Motor neuron (in vitro differentiated cells): Measurements from ENCODE around the gene ZNF320. TPM values are rescaled to one million over a fixed set of nuclear protein-coding genes. Genes with fewer than 3 reads are reported as not detected.
"Not testable (repeated sequence)": the region's sequence is repeated elsewhere in the genome, so short reads cannot be mapped to it uniquely, and the experiment has no call there.

Source experiments
- ATAC-seq, 8 experiments: fragments of 200-7000 bp; cut with Tn5 transposase; replicated peaks in 6 of 8; 2 replicates each; pipeline ENCODE4 v1.8.0; 2021; ENCODE audit warnings: mild to moderate bottlenecking in 8 of 8, moderate library complexity in 8 of 8
- H3K27ac ChIP-seq, 2 donors: fragments of 250-450 bp; sonication (Bioruptor Pico); 2 replicates each; pipeline ENCODE4 v1.9.0; 2021; ENCODE audit warnings: antibody characterized with exemption in 2 of 2, mild to moderate bottlenecking in 2 of 2, moderate library complexity in 1 of 2
- H3K4me1 ChIP-seq, 2 donors: fragments of 250-450 bp; sonication (Bioruptor Pico); replicated peaks in 1 of 2; 2 replicates each; pipeline ENCODE4 v1.6.1; 2021; ENCODE audit warnings: antibody characterized with exemption in 2 of 2, mild to moderate bottlenecking in 2 of 2, moderate library complexity in 1 of 2
- H3K4me3 ChIP-seq, 5 donors: fragments of 250-450 bp; sonication (Bioruptor Pico); 2 replicates each; pipeline ENCODE4 v1.9.0; 2021; ENCODE audit warnings: antibody characterized with exemption in 5 of 5, mild to moderate bottlenecking in 5 of 5, moderate library complexity in 4 of 5
- WGBS, 10 experiments: fragments of 450-650 bp; shearing (Covaris generic); methylation state at CpG; one replicate each; pipeline ENCODE4 v1.0.0; 2022; 5-methylcytosine and 5-hydroxymethylcytosine counted together
- in situ Hi-C, 9 experiments: fragments of 400-800 bp; cut with MboI; loops; one replicate each; pipeline ENCODE4 v1.15.0; 2021; ENCODE audit warnings: low sequenced_read_pairs in 9 of 9, low pct_unique_long_range_greater_than_20kb in 2 of 9; ENCODE audit not compliant: unreplicated experiment in 9 of 9
- total RNA-seq, 8 experiments: library from RNA; unstranded; fragments of 300-600 nt; gene quantifications; 2 replicates each; pipeline versions ENCODE4 v1.2.3 to v1.2.4, GENCODE V29; 2022

The ZNF320 gene
- total RNA-seq: 10 to 100 TPM in 6 of 8 experiments, 1 to 10 TPM in 2; 6.1 to 24.4 (median 14.9) TPM

GRCh38 chr19:52897138-52897935 is at the start of gene ZNF320:
TSS of gene ZNF320 (minus strand) at chr19:52897635. CDS start at chr19:52890255, 7,380 bp downstream.
- Histone ChIP-seq H3K4me3 (peak within 1 kb of the TSS; percentile 59 to 83 (median 68)), H3K4me1 (peaks cover 11 to 19% of the 10 kb centered on the region in 2 donors), H3K27ac (peak within 1 kb of the TSS; percentile 74 to 84)
- peak; percentile 91 to 99 (median 98) for ATAC-seq
- in situ Hi-C loops: no loop called here
- 0 to 10% (median 2%) methylated on average over 1 to 20 of the region's 56 CpGs; no CpG with 5 or more reads in 4 of the 10 experiments for WGBS, 10 experiments

- Histone ChIP-seq H3K4me3 (no peak overlapping the region), H3K4me1 (peaks cover 0 to 9% of the 10 kb centered on the region in 2 donors), H3K27ac (no peak overlapping the region)
- ATAC-seq: peak in 1 of 8 experiments; percentile 8
- in situ Hi-C loops: no loop called here
- 20 to 100% (median 82%) methylated on average over 1 to 8 of the region's 39 CpGs; no CpG with 5 or more reads in 4 of the 10 experiments for WGBS, 10 experiments
These were observed 49.2 kb upstream of the ZNF320 start for GRCh38 chr19:52946322-52947310.

GRCh38 chr19:52945652-52946321 is 48.4 kb upstream of the ZNF320 start:
- Histone ChIP-seq H3K27ac (peak overlapping the region in 1 of 2 donors; percentile 37), H3K4me1 (peaks cover 0 to 9% of the 10 kb centered on the region in 2 donors), H3K4me3 (no peak overlapping the region)
- ATAC-seq: no peak
- in situ Hi-C loops: no loop called here
- 44 to 100% (median 80%) methylated on average over 1 to 7 of the region's 24 CpGs; no CpG with 5 or more reads in 3 of the 10 experiments for WGBS, 10 experiments

- H3K4me3 ChIP-seq, ATAC-seq, H3K4me1 ChIP-seq, in situ Hi-C loops: not testable (repeated sequence)
- WGBS, 10 experiments: 44 to 93% (median 73%) methylated on average over 3 to 15 of the region's 17 CpGs; no CpG with 5 or more reads in 1 of the 10 experiments
- H3K27ac ChIP-seq: peak overlapping the region in 1 of 2 donors; percentile 37
These were observed 47.5 kb upstream of the ZNF320 start for GRCh38 chr19:52944703-52945493.

GRCh38 chr19:52943884-52944643 is 46.6 kb upstream of the ZNF320 start:
- Histone ChIP-seq H3K4me3 (no peak overlapping the region), H3K4me1 (peaks cover 0 to 9% of the 10 kb centered on the region in 2 donors), H3K27ac (no peak overlapping the region)
- no peak for ATAC-seq
- in situ Hi-C loops: no loop called here
- WGBS, 10 experiments: 56 to 99% (median 86%) methylated on average over 3 to 13 of the region's 17 CpGs

GRCh38 chr19:52943134-52943883 is 45.9 kb upstream of the ZNF320 start:
- H3K27ac ChIP-seq: peak overlapping the region in 1 of 2 donors; percentile 58
- in situ Hi-C loops: no loop called here
- H3K4me3 ChIP-seq: peak overlapping the region; percentile 37 to 67 (median 49)
- H3K4me1 ChIP-seq: peaks cover 0 to 9% of the 10 kb centered on the region in 2 donors
- 47 to 98% (median 62%) methylated on average over 1 to 18 of the region's 29 CpGs for WGBS, 10 experiments
- no peak for ATAC-seq

- H3K4me1 ChIP-seq: peaks cover 0 to 9% of the 10 kb centered on the region in 2 donors
- ATAC-seq: peak; percentile 92 to 98 (median 96)
- in situ Hi-C loops: no loop called here
- WGBS, 10 experiments: 0 to 20% (median 0%) methylated on average over 1 to 4 of the region's 43 CpGs; no CpG with 5 or more reads in 4 of the 10 experiments
- peak overlapping the region in 1 of 2 donors; percentile 64 for H3K27ac ChIP-seq
- H3K4me3 ChIP-seq: peak overlapping the region; percentile 37 to 67 (median 49)
These were observed 45.1 kb upstream of the ZNF320 start for GRCh38 chr19:52942386-52943133.

- Histone ChIP-seq H3K27ac (peak overlapping the region in 1 of 2 donors; percentile 64), H3K4me3 (peak overlapping the region; percentile 37 to 67 (median 49)), H3K4me1 (peaks cover 0 to 9% of the 10 kb centered on the region in 2 donors)
- peak; percentile 34 to 59 (median 50) for ATAC-seq
- WGBS, 10 experiments: 0 to 6% (median 0%) methylated on average over 1 to 13 of the region's 26 CpGs; no CpG with 5 or more reads in 4 of the 10 experiments
- in situ Hi-C loops: no loop called here
These were observed 44.5 kb upstream of the ZNF320 start for GRCh38 chr19:52941941-52942385.

- H3K27ac ChIP-seq, in situ Hi-C loops, H3K4me1 ChIP-seq, ATAC-seq: not testable (repeated sequence)
- peak overlapping the region in 3 of 5 donors; percentile 45 to 67 (median 49) for H3K4me3 ChIP-seq
- 14 to 83% (median 42%) methylated on average over 1 to 2 of the region's 2 CpGs; no CpG with 5 or more reads in 1 of the 10 experiments for WGBS, 10 experiments
These were observed 44.1 kb upstream of the ZNF320 start for GRCh38 chr19:52941523-52941922.

- in situ Hi-C loops: not testable (repeated sequence)
- 61 to 96% (median 81%) methylated on average over 2 to 5 of the region's 5 CpGs; no CpG with 5 or more reads in 4 of the 10 experiments for WGBS, 10 experiments
These were observed 43.5 kb upstream of the ZNF320 start for GRCh38 chr19:52940905-52941304.

More at GRCh38 chr19:52940905-52941304, 43.5 kb upstream of the ZNF320 start:
- H3K27ac ChIP-seq, H3K4me1 ChIP-seq, ATAC-seq, H3K4me3 ChIP-seq: not testable (repeated sequence)
